Aorta (tissue), 5 donors: ENCODE data around the gene TAGLN3. TPM values are rescaled to one million over a fixed set of nuclear protein-coding genes. Genes with fewer than 3 reads are reported as not detected.

Source experiments
- ATAC-seq: fragments of 200-7000 bp; cut with Tn5 transposase; one replicate; pipeline ENCODE4 v1.9.1; 2022; ENCODE audit warnings: moderate library complexity; ENCODE audit not compliant: low FRiP score
- DNase-seq, 2 donors: peaks; one replicate each; pipeline ENCODE4 v3.0.0-alpha.2; 2020
- H3K27ac ChIP-seq, 2 donors: one replicate each; pipeline ENCODE4 v1.5.1; 2013; ENCODE audit warnings: low read length in 2 of 2, mild to moderate bottlenecking in 2 of 2, moderate library complexity in 2 of 2, control low read depth in 1 of 2, inconsistent platforms in 1 of 2, low read depth in 1 of 2
- H3K27me3 ChIP-seq, 2 donors: one replicate each; pipeline ENCODE4 v1.6.1; 2013; ENCODE audit warnings: control low read depth in 1 of 2, low read length in 1 of 2, mild to moderate bottlenecking in 1 of 2, moderate library complexity in 1 of 2; ENCODE audit not compliant: insufficient read depth in 2 of 2, control insufficient read depth in 1 of 2
- H3K36me3 ChIP-seq, 2 donors: one replicate each; pipeline ENCODE4 v1.6.1; 2013; ENCODE audit warnings: control low read depth in 1 of 2, low read length in 1 of 2, mild to moderate bottlenecking in 1 of 2; ENCODE audit not compliant: insufficient read depth in 2 of 2, control insufficient read depth in 1 of 2
- H3K4me1 ChIP-seq, 2 donors: one replicate each; pipeline ENCODE4 v1.6.1; 2013; ENCODE audit warnings: low read length in 2 of 2, control low read depth in 1 of 2, mild to moderate bottlenecking in 1 of 2, moderate library complexity in 1 of 2; ENCODE audit not compliant: insufficient read depth in 2 of 2, control insufficient read depth in 1 of 2
- H3K4me3 ChIP-seq, 2 donors: one replicate each; pipeline ENCODE4 v1.5.1; 2013; ENCODE audit warnings: low read length in 2 of 2, control low read depth in 1 of 2, mild to moderate bottlenecking in 1 of 2
- H3K9me3 ChIP-seq: one replicate; pipeline ENCODE4 v1.6.1; 2013; ENCODE audit warnings: mild to moderate bottlenecking, low read length; ENCODE audit not compliant: control insufficient read depth
- WGBS, 2 donors: extraction: QIAGEN DNeasy Blood & Tissue Kit; methylation state at CpG; one replicate each; pipeline ENCODE4 v1.1.7; 2013; 5-methylcytosine and 5-hydroxymethylcytosine counted together
- intact Hi-C, 2 donors: fragments of 100-400 bp; cut with DNase I; formaldehyde crosslinking; loops; one replicate each; pipeline versions ENCODE4 v1.14.2 to v1.15.0; 2022
- long read RNA-seq, 2 donors: library from polyadenylated mRNA; unstranded; transcript quantifications; one replicate each; pipeline ENCODE4 v2.0.0, GENCODE V29; 2020 to 2021
- polyA plus RNA-seq, 2 donors: library from polyadenylated mRNA; stranded (reverse); fragments of 200-250 nt; gene quantifications; one replicate each; pipeline ENCODE4 v1.2.3, GENCODE V29; 2013
- total RNA-seq, 2 donors: library from RNA; stranded (reverse); fragmentation: NEBNext Ultra II Directional; extraction: Animal tissue kit (Norgen Biotek cat#: 25700); gene quantifications; one replicate each; pipeline ENCODE4 v1.2.1, GENCODE V29; 2021
- donor health status: healthy with polysubstance abuse.
- donor health status: Bipolar disorder and iron deficiency.
- donor health status: DM: no; HTN: no; CAD: no.
- donor health status: DM: no; HTN: no; CAD: no.
- donor health status: DM: yes; HTN: yes; CAD: no.

Gene TAGLN3
- total RNA-seq: not detected
- polyA plus RNA-seq: not detected
- long read RNA-seq, donor 1: 0 reads
- long read RNA-seq, donor 2: 0 reads

- H3K4me3 ChIP-seq: peak within 1 kb of the TSS; percentile 0 to 22
- DNase-seq: peak in 1 of 2 donors; percentile 75
- intact Hi-C loops: no loop called here
- H3K27ac ChIP-seq: no peak within 1 kb of the TSS
- ATAC-seq: peak; percentile 34
- H3K27me3 ChIP-seq: no peaks in the 10 kb centered on the region
- no peaks in the 10 kb centered on the region for H3K4me1 ChIP-seq
- H3K9me3 ChIP-seq: no peaks in the 10 kb centered on the region
- H3K36me3 ChIP-seq: no peaks in the 10 kb centered on the region
- WGBS, 2 donors: 9 to 10% methylated on average over 30 of the region's 30 CpGs
These were observed at the start of gene TAGLN3 for GRCh38 chr3:111998636-111999483. Gene TAGLN3, plus strand, starts transcription at chr3:111998922. Its CDS starts 501 bp downstream, at chr3:111999423.

- intact Hi-C loops: no loop called here
- ATAC-seq (no peak), DNase-seq (no peak)
- Histone ChIP-seq H3K27me3 (no peaks in the 10 kb centered on the region), H3K9me3 (no peaks in the 10 kb centered on the region), H3K36me3 (peaks cover 3 to 7% of the 10 kb centered on the region in 2 donors), H3K4me3 (no peak overlapping the region), H3K4me1 (no peaks in the 10 kb centered on the region), H3K27ac (no peak overlapping the region)
- WGBS, 2 donors: 61 to 68% methylated on average over 3 of the region's 3 CpGs
These were observed 49.0 kb upstream of the TAGLN3 start for GRCh38 chr3:111949712-111950111.

GRCh38 chr3:111951032-111951431 is 47.7 kb upstream of the TAGLN3 start:
- ATAC-seq (no peak), DNase-seq (no peak)
- H3K4me3 ChIP-seq: no peak overlapping the region
- WGBS, 2 donors: 88 to 89% methylated on average over 2 of the region's 2 CpGs
- no peaks in the 10 kb centered on the region for H3K27me3 ChIP-seq
- no peaks in the 10 kb centered on the region for H3K4me1 ChIP-seq
- H3K27ac ChIP-seq: no peak overlapping the region
- no peaks in the 10 kb centered on the region for H3K9me3 ChIP-seq
- intact Hi-C loops: no loop called here
- H3K36me3 ChIP-seq: peaks cover 3 to 7% of the 10 kb centered on the region in 2 donors

GRCh38 chr3:111952086-111952485 is 46.6 kb upstream of the TAGLN3 start:
- intact Hi-C loops: no loop called here
- no peaks in the 10 kb centered on the region for H3K9me3 ChIP-seq
- no peak overlapping the region for H3K4me3 ChIP-seq
- WGBS, 2 donors: 91 to 94% methylated on average over 5 of the region's 5 CpGs
- no peaks in the 10 kb centered on the region for H3K27me3 ChIP-seq
- no peak for ATAC-seq
- no peak overlapping the region for H3K27ac ChIP-seq
- no peaks in the 10 kb centered on the region for H3K4me1 ChIP-seq
- no peak for DNase-seq
- H3K36me3 ChIP-seq: peaks cover 3 to 7% of the 10 kb centered on the region in 2 donors

- ATAC-seq: no peak
- peaks cover 3 to 7% of the 10 kb centered on the region in 2 donors for H3K36me3 ChIP-seq
- WGBS, 2 donors: 72 to 75% methylated on average over 6 of the region's 6 CpGs
These were observed 45.8 kb upstream of the TAGLN3 start for GRCh38 chr3:111952866-111953450.

GRCh38 chr3:111954228-111954990 is 44.3 kb upstream of the TAGLN3 start:
- H3K27ac ChIP-seq: no peak overlapping the region
- no peak for DNase-seq
- WGBS, 2 donors: 38 to 54% methylated on average over 6 of the region's 6 CpGs
- H3K9me3 ChIP-seq: no peaks in the 10 kb centered on the region
- no peaks in the 10 kb centered on the region for H3K27me3 ChIP-seq
- no peak overlapping the region for H3K4me3 ChIP-seq
- H3K36me3 ChIP-seq: peaks cover 1 to 7% of the 10 kb centered on the region in 2 donors
- no peak for ATAC-seq
- intact Hi-C loops: no loop called here
- no peaks in the 10 kb centered on the region for H3K4me1 ChIP-seq

More at GRCh38 chr3:111952866-111953450, 45.8 kb upstream of the TAGLN3 start:
- intact Hi-C loops: no loop called here
- Histone ChIP-seq H3K27me3 (no peaks in the 10 kb centered on the region), H3K4me3 (no peak overlapping the region), H3K9me3 (no peaks in the 10 kb centered on the region), H3K4me1 (no peaks in the 10 kb centered on the region), H3K27ac (no peak overlapping the region)
- no peak for DNase-seq

GRCh38 chr3:111955876-111956275 is 42.8 kb upstream of the TAGLN3 start:
- intact Hi-C loops: no loop called here
- 100% methylated on average over 1 of the region's 1 CpG for WGBS, 2 donors
- DNase-seq: no peak
- Histone ChIP-seq H3K4me3 (no peak overlapping the region), H3K4me1 (no peaks in the 10 kb centered on the region), H3K9me3 (no peaks in the 10 kb centered on the region), H3K27ac (no peak overlapping the region), H3K27me3 (no peaks in the 10 kb centered on the region), H3K36me3 (peaks cover 1 to 7% of the 10 kb centered on the region in 2 donors)
- no peak for ATAC-seq

- Histone ChIP-seq H3K27ac (no peak overlapping the region), H3K4me3 (no peak overlapping the region), H3K9me3 (no peaks in the 10 kb centered on the region), H3K4me1 (no peaks in the 10 kb centered on the region), H3K36me3 (peaks cover 1 to 7% of the 10 kb centered on the region in 2 donors), H3K27me3 (no peaks in the 10 kb centered on the region)
- intact Hi-C loops: no loop called here
- no peak for ATAC-seq
- DNase-seq: no peak
- WGBS, 2 donors: 89 to 93% methylated on average over 3 of the region's 3 CpGs
These were observed 42.3 kb upstream of the TAGLN3 start for GRCh38 chr3:111956449-111956848.
